HCT116 (cell line): ENCODE data around the gene PLCB4. TPM values are rescaled to one million over a fixed set of nuclear protein-coding genes. Genes with fewer than 3 reads are reported as not detected.

Experiments used
- ATAC-seq: fragments of 200-7000 bp; cut with Tn5 transposase; 2 replicates; pipeline ENCODE4 v1.9.1; 2020; ENCODE audit warnings: mild to moderate bottlenecking, moderate library complexity
- BruUV-seq: library from RNA; stranded (reverse); fragments of 400-500 nt; replicated peaks from 2 replicates; lab custom pipeline; 2021; lab: Mats Ljungman, UMichigan
- CTCF ChIA-PET: fragments of 300-600 bp; sonication (Branson Sonifier 250); formaldehyde crosslinking; loops from one replicate; lab custom pipeline; 2021; ENCODE audit warnings: antibody characterized with exemption; lab: Charles Lee
- POLR2A ChIA-PET: fragments of 300-600, 350-600 bp; sonication (Branson Sonifier 250); formaldehyde crosslinking; loops from one replicate; lab custom pipeline; 2021; ENCODE audit warnings: antibody characterized with exemption; lab: Charles Lee
- RAD21 ChIA-PET, 2 experiments: fragments of 300-600 bp; sonication (Branson Sonifier 250); formaldehyde crosslinking; loops; one replicate each; lab custom pipeline; 2023; ENCODE audit warnings: low total read pairs in 2 of 2; ENCODE audit not compliant: uncharacterized antibody in 2 of 2, unreplicated experiment in 2 of 2, low non-redundant PET in 1 of 2; lab: Charles Lee
- DNase-seq: peaks from one replicate; pipeline ENCODE4 v3.0.0-alpha.2; 2010; ENCODE audit warnings: low read depth, low spot score
- H2AFZ ChIP-seq: fragments of 200-600 bp; shearing (Covaris generic), sonication (generic); 2 replicates; pipeline ENCODE4 v1.6.1; 2017; ENCODE audit warnings: low read depth, mixed run types, mixed read lengths, antibody characterized with exemption, low read length; ENCODE audit not compliant: poor library complexity, severe bottlenecking
- H3K27ac ChIP-seq: 2 replicates; pipeline ENCODE4 v1.5.1; 2012; ENCODE audit warnings: low read depth, low read length
- H3K27me3 ChIP-seq: fragments of 200-600 bp; sonication (generic); 2 replicates; pipeline ENCODE4 v1.6.1; 2016; ENCODE audit warnings: mixed run types, low read length, mixed read lengths; ENCODE audit not compliant: insufficient read depth
- H3K36me3 ChIP-seq, 2 experiments: fragments of 200-500 bp in 1 of 2; fragments of 200-600 bp in 1 of 2; sonication (Bioruptor generic) in 1 of 2; sonication (generic) in 1 of 2; 2 replicates each; pipeline versions ENCODE4 v1.5.1 to v1.6.1; 2014 to 2016; ENCODE audit warnings: low read length in 2 of 2, inconsistent platforms in 1 of 2, mixed read lengths in 1 of 2, mixed run types in 1 of 2; ENCODE audit not compliant: insufficient read depth in 2 of 2, control insufficient read depth in 1 of 2
- H3K4me1 ChIP-seq, 2 experiments: fragments of 200-600 bp in 1 of 2; sonication (generic) in 1 of 2; 2 replicates each; pipeline versions ENCODE4 v1.5.1 to v1.6.1; 2012 to 2017; ENCODE audit warnings: low read length in 2 of 2, inconsistent platforms in 1 of 2, mild to moderate bottlenecking in 1 of 2, mixed read lengths in 1 of 2, mixed run types in 1 of 2, moderate library complexity in 1 of 2; ENCODE audit not compliant: insufficient read depth in 2 of 2, control insufficient read depth in 1 of 2
- H3K4me2 ChIP-seq: fragments of 200-600 bp; sonication (generic); 2 replicates; pipeline ENCODE4 v1.6.1; 2017; ENCODE audit warnings: mixed run types, low read length, mixed read lengths
- H3K4me3 ChIP-seq, 2 experiments: fragments of 200-600 bp in 1 of 2; sonication (generic) in 1 of 2; replicated peaks in 1 of 2; 2 replicates each; pipeline ENCODE4 v1.5.1; 2011 to 2016; ENCODE audit warnings: low read length in 2 of 2, control low read depth in 1 of 2, low read depth in 1 of 2, mild to moderate bottlenecking in 1 of 2, mixed read lengths in 1 of 2, mixed run types in 1 of 2
- H3K79me2 ChIP-seq: fragments of 200-600 bp; sonication (generic); 2 replicates; pipeline ENCODE4 v1.6.1; 2017; ENCODE audit warnings: mild to moderate bottlenecking, mixed run types, low read length, moderate library complexity, mixed read lengths; ENCODE audit not compliant: insufficient read depth
- H3K9ac ChIP-seq: fragments of 200-600 bp; sonication (generic); 2 replicates; pipeline ENCODE4 v1.6.1; 2016; ENCODE audit warnings: low read length, mixed read lengths
- H3K9me2 ChIP-seq: fragments of 200-600 bp; sonication (generic), shearing (Covaris generic); 2 replicates; pipeline ENCODE4 v1.6.1; 2017; ENCODE audit warnings: mixed run types, mild to moderate bottlenecking, moderate library complexity; ENCODE audit not compliant: insufficient read depth
- H3K9me3 ChIP-seq, 2 experiments: fragments of 200-500 bp in 1 of 2; fragments of 200-600 bp in 1 of 2; sonication (Bioruptor generic) in 1 of 2; sonication (generic) in 1 of 2; 2 replicates each; pipeline ENCODE4 v1.6.1; 2014 to 2017; ENCODE audit warnings: low read length in 2 of 2, mixed read lengths in 2 of 2, inconsistent platforms in 1 of 2, low read depth in 1 of 2, mild to moderate bottlenecking in 1 of 2, mixed run types in 1 of 2, moderate library complexity in 1 of 2; ENCODE audit not compliant: control insufficient read depth in 1 of 2, insufficient read depth in 1 of 2
- H4K20me1 ChIP-seq: fragments of 200-600 bp; sonication (generic), shearing (Covaris generic); 2 replicates; pipeline ENCODE4 v1.6.1; 2017; ENCODE audit warnings: mixed run types, mild to moderate bottlenecking, moderate library complexity; ENCODE audit not compliant: insufficient read depth
- CBX3 ChIP-seq: IDR thresholded peaks from 2 replicates; pipeline ENCODE4 v1.6.1; 2012; ENCODE audit warnings: low read depth
- CEBPB ChIP-seq: IDR thresholded peaks from 2 replicates; pipeline ENCODE4 v1.6.1; 2012; ENCODE audit warnings: low read depth
- EZH2phosphoT487 ChIP-seq: fragments of 200-600 bp; IDR thresholded peaks from 2 replicates; pipeline ENCODE4 v1.6.1; 2018; ENCODE audit warnings: antibody characterized with exemption, borderline replicate concordance
- FOSL1 ChIP-seq: IDR thresholded peaks from 2 replicates; pipeline ENCODE4 v1.6.1; 2012; ENCODE audit warnings: low read depth
- JUND ChIP-seq: IDR thresholded peaks from 2 replicates; pipeline ENCODE4 v1.6.1; 2012
- POLR2AphosphoS5 ChIP-seq: IDR thresholded peaks from 2 replicates; pipeline ENCODE4 v1.6.1; 2011; ENCODE audit warnings: mild to moderate bottlenecking, low read depth, low read length, moderate library complexity
- SP1 ChIP-seq: IDR thresholded peaks from 2 replicates; pipeline ENCODE4 v1.6.1; 2012; ENCODE audit warnings: low read depth
- TCF7L2 ChIP-seq: IDR thresholded peaks from 2 replicates; pipeline ENCODE4 v1.7.0; 2011; ENCODE audit warnings: borderline replicate concordance, inconsistent platforms; ENCODE audit not compliant: insufficient read depth, insufficient read length; ENCODE audit errors: extremely low read depth
- ZNF274 ChIP-seq: fragments of 200-500 bp; sonication (Bioruptor generic); IDR thresholded peaks from 2 replicates; pipeline ENCODE4 v1.6.1; 2014; ENCODE audit warnings: mild to moderate bottlenecking, low read depth, low read length, inconsistent platforms
- intact Hi-C: fragments of 100-400 bp; cut with micrococcal nuclease; formaldehyde crosslinking; loops from 2 replicates; pipeline ENCODE4 v1.10.0; 2022
- total RNA-seq: library from RNA; stranded (reverse); gene quantifications from one replicate; pipeline ENCODE4 v1.2.1, GENCODE V29; 2021; ENCODE audit not compliant: unreplicated experiment
- TF ChIP-seq, protein P1 (sequence below): IDR thresholded peaks from 2 replicates; pipeline ENCODE4 v1.6.1; 2012

Gene PLCB4
- total RNA-seq, 1 experiment from 2014 or later, result 2.5 TPM

DNA sequence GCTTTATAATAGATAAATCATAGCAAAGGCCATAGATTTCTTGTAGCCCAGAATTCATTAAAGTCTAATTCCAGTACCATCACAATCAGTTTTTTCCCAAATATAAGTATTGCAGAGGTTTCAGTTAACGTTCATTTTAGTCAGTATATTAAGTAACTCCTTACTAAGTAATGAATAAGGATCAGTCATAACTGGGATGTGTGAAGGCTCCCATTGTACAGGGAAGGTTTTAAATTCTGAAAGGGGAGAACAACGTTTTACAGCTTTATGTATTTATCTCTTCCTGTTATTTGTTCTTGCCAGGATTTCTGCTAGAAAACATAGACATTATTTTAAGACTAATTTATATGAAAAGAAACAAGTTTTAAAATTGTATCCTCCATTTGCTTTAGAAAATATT lies 230.0 kb downstream of the PLCB4 start:
- Histone ChIP-seq H3K9me3 (no peaks in the 10 kb centered on the region), H2AFZ (no peak overlapping the region), H3K36me3 (no peaks in the 10 kb centered on the region), H3K4me3 (no peak overlapping the region), H3K27me3 (no peaks in the 10 kb centered on the region), H3K4me2 (no peak overlapping the region), H3K9ac (no peak overlapping the region)
- POLR2A ChIA-PET, result no interaction called here
- intact Hi-C loops, result no loop called here
- DNase-seq, result no peak
- no peak for ATAC-seq
- TF ChIP-seq, protein P1, sequence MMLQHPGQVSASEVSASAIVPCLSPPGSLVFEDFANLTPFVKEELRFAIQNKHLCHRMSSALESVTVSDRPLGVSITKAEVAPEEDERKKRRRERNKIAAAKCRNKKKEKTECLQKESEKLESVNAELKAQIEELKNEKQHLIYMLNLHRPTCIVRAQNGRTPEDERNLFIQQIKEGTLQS, result no peak
- TF ChIP-seq, all 23 proteins: peak for 0
- ChIA-PET CTCF (no interaction called here), RAD21 (no interaction called here)
- no TSS peak for BruUV-seq
- Histone ChIP-seq H4K20me1 (no peaks in the 10 kb centered on the region), H3K4me1 (peaks cover 4 to 5% of the 10 kb centered on the region in 2 experiments; a peak in 2 of 4 replicates), H3K27ac (no peak overlapping the region), H3K79me2 (no peaks in the 10 kb centered on the region), H3K9me2 (no peaks in the 10 kb centered on the region)

DNA sequence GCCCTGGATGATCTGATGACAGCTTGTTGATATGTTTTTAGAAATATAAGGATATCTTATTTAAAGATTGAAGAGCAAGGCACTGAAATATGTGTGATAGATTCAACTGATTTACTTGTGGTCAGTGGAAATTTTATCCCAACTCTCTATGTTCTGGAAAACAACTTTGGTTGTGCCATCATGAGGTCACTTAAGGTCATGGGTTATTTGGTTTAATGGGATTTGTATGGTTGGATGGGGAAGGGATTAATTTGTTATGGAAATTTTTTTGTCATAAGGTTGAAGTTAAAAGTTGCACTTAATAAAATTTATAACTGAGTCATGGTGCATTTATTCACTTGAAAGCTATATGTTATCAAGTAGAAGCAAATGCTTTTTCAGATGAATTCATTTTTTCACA lies 231.2 kb downstream of the PLCB4 start:
- Histone ChIP-seq H3K4me3 (no peak overlapping the region), H4K20me1 (no peaks in the 10 kb centered on the region), H2AFZ (no peak overlapping the region), H3K9me2 (no peaks in the 10 kb centered on the region), H3K27me3 (no peaks in the 10 kb centered on the region), H3K36me3 (no peaks in the 10 kb centered on the region), H3K4me2 (no peak overlapping the region), H3K27ac (no peak overlapping the region), H3K9ac (no peak overlapping the region), H3K79me2 (no peaks in the 10 kb centered on the region), H3K4me1 (no peaks in the 10 kb centered on the region; a peak in 1 of 4 replicates), H3K9me3 (no peaks in the 10 kb centered on the region)
- ATAC-seq (no peak), DNase-seq (no peak)
- ChIA-PET POLR2A (no interaction called here), RAD21 (no interaction called here), CTCF (no interaction called here)
- no TSS peak for BruUV-seq
- TF ChIP-seq JUND, result no peak
- TF ChIP-seq POLR2AphosphoS5, result no peak
- TF ChIP-seq EZH2phosphoT487, result no peak
- TF ChIP-seq ZNF274, result no peak
- TF ChIP-seq CEBPB, result no peak
- no peak for TF ChIP-seq TCF7L2
- no peak for TF ChIP-seq SP1
- TF ChIP-seq CBX3, result no peak
- TF ChIP-seq FOSL1, result no peak
- intact Hi-C loops, result no loop called here
